ENCODE measurements around the gene MTMR2.

The MTMR2 gene

DNA sequence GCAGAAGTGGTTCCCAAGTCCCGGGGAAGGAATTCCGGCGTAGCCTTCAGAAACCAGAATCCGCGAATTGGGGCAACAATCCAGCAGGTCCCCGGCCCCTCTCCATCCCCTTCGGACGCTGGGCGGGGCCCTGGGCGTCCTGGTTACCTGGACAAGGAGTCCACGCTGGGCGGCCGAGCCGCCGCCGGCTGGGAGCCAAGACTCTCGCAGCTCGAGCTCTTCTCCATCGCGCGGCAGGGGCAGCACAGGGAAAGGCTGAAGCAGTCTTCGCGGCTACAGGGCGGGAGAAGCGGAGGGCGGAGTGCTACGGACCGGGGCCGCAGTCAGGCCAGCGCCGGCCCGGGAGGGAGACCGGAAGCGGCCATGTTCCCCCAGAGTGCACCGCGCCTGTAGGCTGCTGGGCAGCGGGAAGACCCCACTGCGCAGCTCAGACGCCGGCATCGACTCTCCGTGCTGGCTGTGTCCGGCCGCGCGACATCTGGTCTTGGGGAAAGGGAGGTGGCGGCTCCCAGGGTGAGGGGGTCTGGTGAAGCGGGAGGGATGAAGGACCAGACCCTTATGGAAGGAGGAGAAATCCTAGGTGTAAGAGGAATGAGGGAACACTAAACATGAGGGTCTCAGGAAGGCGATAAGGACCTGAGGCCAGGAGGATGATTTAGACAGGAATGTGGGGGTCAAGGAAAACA is at the start of gene MTMR2:
Gene MTMR2, minus strand, starts transcription at position 380 of the 686 bp plus-strand sequence. Its CDS starts 153 bp downstream, at position 227.
- FAIRE-seq (no peak), DNase-seq (ENCODE audit: insufficient read length, low spot score) (peak; percentile 43)
- peak; percentile 88 for TF ChIP-seq POLR2A (IDR thresholded peaks at IDR 0.05; ENCODE audit: low read depth, low read length)

DNA sequence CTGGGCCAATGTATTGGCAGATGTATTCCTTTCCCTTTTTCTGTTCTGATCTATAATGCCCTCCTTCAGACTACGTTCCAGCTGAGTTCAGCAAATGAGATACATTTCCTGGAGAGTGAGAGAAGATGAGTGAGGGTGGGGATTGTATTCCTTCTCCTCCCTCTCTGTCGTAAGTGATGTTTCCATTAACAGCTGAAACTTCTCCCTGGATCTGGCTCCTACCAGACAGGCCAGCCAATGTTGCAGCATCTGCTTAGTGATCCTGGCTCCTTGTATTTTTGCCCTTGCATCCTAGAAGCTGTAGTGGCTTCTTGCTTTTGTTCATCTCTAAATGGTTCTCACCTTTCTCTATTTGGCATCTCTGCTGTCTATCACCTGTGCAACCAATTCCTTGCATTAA is 48.2 kb upstream of the MTMR2 start:
- no peak for FAIRE-seq
- TF ChIP-seq POLR2A (IDR thresholded peaks at IDR 0.05; ENCODE audit: low read depth, low read length) = no peak

DNA sequence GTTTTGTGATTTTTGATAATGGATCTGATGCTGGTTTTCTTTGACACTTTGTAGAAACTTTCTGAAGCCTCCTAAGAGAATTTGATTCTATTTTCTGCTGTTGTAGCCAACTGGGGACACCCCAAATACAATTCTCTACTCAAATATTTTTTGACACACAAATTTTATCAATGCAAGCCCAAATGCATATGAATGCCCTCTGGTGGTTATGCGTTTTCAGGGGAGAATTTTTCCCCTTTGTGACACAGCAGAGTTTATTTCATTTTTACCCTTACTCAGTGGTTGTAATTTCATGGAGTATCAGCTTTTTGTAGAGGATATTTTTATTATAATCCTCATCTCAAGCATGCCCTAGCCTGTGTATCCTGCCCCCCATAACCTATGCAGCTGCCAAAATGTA is 44.7 kb upstream of the MTMR2 start:
- FAIRE-seq = no peak
- no peak for TF ChIP-seq POLR2A (IDR thresholded peaks at IDR 0.05; ENCODE audit: low read depth, low read length)
- DNase-seq (ENCODE audit: insufficient read length, low spot score) = no peak

More for the DNA sequence above, 48.2 kb upstream of the MTMR2 start:
- no peak for DNase-seq (ENCODE audit: insufficient read length, low spot score)

DNA sequence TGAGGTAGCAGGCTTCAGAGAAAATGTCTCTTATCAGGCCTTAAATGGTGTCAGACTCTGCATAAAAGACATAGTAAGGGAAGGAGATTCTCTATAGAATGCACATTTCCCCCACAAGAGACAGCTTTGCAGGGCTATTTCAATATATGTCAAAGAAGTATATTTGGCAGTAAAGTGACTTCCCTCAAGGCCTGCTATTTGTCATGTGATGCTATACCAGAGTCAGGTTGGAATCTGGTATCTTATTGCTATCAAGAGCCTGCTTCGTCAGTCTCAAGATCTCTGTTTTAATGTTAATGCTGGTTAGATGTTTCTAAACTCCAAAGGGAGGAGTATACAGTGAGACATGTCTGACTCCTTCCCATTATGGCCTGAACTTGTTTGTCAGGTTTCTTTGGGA is 40.4 kb upstream of the MTMR2 start:
- TF ChIP-seq POLR2A (IDR thresholded peaks at IDR 0.05; ENCODE audit: low read depth, low read length) = no peak
- DNase-seq (ENCODE audit: insufficient read length, low spot score) = no peak
- FAIRE-seq = no peak

DNA sequence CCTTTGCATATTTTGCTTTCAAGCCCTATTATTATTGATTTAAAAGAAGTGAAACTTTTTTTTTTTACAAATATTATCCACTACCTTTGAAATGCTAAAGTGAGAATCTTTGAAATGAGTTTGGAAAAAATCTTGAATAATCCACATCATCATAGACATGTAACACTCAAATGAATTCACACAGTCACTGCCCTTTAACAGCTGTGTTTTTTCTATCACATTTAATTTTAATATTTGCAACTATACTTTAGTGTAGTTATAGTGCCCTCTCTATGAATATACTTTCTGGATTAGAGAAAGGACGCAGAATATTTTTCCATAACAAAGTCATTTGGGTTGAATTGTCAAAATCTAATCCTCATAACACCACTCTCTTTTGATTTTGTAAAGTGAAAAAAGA is 37.9 kb upstream of the MTMR2 start:
- FAIRE-seq = no peak
- DNase-seq (ENCODE audit: insufficient read length, low spot score) = no peak
- no peak for TF ChIP-seq POLR2A (IDR thresholded peaks at IDR 0.05; ENCODE audit: low read depth, low read length)

DNA sequence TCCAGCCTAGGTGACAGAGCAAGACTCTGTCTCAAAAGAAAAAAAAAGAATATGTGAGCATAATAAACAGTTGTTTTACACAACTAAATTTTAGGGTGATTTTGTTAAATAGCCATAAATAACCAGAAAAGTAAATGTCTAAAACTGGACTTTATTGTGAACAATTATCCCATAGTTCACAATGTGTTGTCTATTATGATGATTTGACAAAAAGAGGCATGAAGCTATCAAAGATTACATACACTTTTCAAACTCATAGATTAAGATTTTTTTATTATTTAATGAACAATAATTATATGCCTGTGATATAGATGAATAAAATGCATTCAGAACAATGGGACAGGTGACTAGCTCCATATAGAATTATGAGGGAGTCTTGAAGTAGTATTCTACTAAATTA is 27.0 kb upstream of the MTMR2 start:
- DNase-seq (ENCODE audit: insufficient read length, low spot score) = no peak
- no peak for TF ChIP-seq POLR2A (IDR thresholded peaks at IDR 0.05; ENCODE audit: low read depth, low read length)
- FAIRE-seq = no peak

DNA sequence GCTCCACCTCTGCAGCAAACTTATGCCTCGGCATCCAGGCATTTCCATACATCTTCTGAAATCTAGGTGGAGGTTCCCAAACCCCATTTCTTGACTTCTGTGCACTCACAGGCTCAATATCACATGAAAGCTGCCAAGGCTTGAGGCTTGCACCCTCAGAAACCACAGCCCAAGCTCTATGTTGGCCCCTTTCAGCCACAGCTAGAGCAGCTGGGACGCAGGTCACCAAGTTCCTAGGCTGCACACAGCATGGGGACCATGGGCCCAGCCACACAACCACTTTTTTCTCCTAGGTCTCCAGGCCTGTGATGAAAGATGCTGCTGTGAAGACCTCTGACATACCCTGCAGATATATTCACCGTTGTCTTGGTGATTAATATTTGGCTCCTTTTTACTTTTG is 24.7 kb upstream of the MTMR2 start:
- no peak for TF ChIP-seq POLR2A (IDR thresholded peaks at IDR 0.05; ENCODE audit: low read depth, low read length)
- FAIRE-seq (no peak), DNase-seq (ENCODE audit: insufficient read length, low spot score) (no peak)

DNA sequence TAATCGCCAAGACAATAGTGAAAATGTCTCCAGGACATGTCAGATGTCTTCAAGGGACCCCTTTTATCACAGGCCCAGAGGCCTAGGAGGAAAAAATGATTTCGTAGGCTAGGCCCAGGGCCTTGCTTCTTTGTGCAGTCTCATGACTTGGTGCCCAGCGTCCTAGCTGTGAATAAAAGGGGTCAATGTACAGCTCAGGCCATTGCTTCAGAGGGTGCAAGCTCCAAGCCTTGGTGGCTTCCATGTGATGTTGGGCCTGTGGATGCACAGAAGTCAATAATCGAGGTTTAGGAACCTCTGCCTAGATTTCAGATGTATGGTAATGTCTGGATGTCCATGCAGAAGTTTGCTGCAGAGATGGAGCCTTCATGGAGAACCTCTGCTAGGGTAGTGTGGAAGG is 20.7 kb upstream of the MTMR2 start:
- TF ChIP-seq POLR2A (IDR thresholded peaks at IDR 0.05; ENCODE audit: low read depth, low read length) = no peak
- no peak for DNase-seq (ENCODE audit: insufficient read length, low spot score)
- FAIRE-seq = no peak

DNA sequence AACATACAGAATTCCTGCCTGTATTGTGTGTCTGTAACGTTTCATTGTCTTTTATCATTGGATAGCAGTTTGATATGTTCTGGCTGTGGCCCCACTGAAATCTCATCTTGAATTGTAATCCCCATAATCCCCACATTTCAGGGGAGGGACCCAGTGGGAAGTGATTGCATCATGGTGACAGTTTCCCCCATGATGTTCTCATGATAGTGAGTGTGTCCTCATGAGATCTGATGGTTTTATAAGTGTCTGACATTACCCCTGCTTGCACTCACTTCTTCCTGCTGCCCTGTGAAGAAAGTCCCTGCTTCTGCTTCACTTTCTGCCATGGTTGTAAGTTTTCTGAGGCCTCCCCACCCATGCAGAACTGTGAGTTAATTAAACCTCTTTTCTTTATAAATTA is 19.6 kb upstream of the MTMR2 start:
- DNase-seq (ENCODE audit: insufficient read length, low spot score) (no peak), FAIRE-seq (no peak)
- TF ChIP-seq POLR2A (IDR thresholded peaks at IDR 0.05; ENCODE audit: low read depth, low read length) = no peak

DNA sequence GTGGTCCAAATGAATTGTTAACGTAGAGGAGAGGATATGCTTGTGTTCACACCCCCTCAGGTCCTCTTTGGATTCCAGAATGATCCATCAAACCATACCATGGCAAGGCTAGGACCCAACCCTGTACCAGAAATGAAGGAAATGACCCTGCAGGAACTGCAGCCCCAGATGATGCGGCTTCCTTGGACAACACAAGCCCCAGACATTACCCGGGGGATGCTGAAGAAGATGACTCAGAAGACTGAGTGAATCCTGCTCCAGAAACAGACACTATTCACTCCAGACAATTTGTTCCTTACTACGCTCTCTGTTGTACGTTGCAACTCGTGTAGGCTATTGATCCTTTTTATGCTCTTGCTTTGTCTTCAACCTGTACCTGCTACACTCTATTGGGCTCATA is 15.2 kb upstream of the MTMR2 start:
- FAIRE-seq (no peak), DNase-seq (ENCODE audit: insufficient read length, low spot score) (no peak)
- no peak for TF ChIP-seq POLR2A (IDR thresholded peaks at IDR 0.05; ENCODE audit: low read depth, low read length)

DNA sequence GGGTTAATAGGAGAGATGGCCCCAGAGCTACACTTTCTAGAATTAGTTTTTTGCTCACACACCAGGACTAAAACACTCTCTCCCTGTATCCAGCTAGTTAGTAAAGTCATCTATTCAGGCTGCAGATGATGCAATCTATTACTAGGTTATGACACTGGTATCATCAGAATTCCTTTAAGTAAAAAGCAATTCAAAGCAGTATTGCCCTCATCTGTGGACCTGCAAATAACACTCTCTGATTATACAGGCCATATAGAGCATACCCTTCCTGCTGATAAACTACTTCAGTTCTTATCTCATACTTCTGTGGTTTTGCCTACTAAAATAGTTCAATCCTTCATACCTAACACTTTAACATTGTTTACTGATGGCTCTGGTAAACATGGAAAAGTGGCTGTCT is 13.5 kb upstream of the MTMR2 start:
- no peak for TF ChIP-seq POLR2A (IDR thresholded peaks at IDR 0.05; ENCODE audit: low read depth, low read length)
- no peak for FAIRE-seq
- no peak for DNase-seq (ENCODE audit: insufficient read length, low spot score)

DNA sequence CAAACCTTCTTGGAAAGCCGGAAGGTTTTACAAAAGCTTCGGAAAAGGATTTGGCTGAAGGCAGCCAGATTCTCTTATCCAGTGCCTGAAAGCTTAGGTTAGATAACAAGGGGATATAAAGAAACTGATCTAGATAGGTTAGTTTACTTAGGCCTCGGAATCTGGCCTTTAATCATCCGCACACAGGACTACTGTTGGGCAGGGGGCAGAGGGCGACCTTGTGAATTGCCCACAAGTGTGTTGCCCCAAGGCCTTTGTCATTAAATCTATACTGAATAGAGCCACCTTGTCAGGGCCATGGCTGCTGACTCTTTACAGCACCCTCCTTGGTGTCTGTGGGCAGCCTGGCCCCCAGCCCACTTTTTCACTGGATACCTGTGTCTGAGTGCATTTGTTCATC is 9.7 kb upstream of the MTMR2 start:
- FAIRE-seq = no peak
- DNase-seq (ENCODE audit: insufficient read length, low spot score) = no peak

DNA sequence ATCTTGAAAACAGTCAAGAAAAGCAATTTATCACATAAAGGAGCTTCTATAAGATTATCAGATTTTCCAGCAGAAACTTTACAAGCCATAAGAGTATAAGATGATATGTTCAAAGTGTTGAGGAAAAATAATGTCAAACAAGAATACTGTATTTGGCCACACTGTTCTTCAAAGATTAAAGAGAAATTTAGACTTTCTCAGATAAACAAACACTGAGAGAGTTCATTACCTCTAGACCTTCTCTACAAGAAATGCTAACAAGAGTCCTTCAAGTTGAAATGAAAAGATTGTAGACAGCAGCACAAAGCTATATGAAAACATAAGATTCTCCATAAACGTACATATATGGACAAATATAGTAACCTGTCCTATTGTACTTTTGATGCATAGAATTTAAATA is 8.0 kb upstream of the MTMR2 start:
- TF ChIP-seq POLR2A (IDR thresholded peaks at IDR 0.05; ENCODE audit: low read depth, low read length) = no peak

More for the DNA sequence above, 9.7 kb upstream of the MTMR2 start:
- TF ChIP-seq POLR2A (IDR thresholded peaks at IDR 0.05; ENCODE audit: low read depth, low read length) = no peak

DNA sequence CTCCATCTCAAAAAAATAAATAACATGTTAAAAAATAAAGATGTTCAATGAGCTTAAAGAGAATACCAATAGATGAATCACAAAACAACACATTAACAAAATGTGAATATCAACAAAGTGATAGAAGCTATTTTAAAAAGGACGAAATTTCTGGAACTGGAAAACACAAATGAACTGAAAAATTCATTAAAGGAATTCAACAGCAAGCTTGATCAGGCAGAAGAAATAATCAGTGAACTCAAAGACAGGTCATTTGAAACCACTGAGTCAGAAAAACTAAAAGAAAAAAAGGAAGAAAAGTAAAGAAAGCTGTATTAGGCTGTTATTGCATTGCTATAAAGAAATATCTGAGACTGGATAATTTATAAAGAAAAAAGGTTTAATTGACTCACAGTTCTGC is 7.0 kb upstream of the MTMR2 start:
- no peak for DNase-seq (ENCODE audit: insufficient read length, low spot score)
- TF ChIP-seq POLR2A (IDR thresholded peaks at IDR 0.05; ENCODE audit: low read depth, low read length) = no peak

More for the DNA sequence above, 8.0 kb upstream of the MTMR2 start:
- FAIRE-seq (no peak), DNase-seq (ENCODE audit: insufficient read length, low spot score) (no peak)

DNA sequence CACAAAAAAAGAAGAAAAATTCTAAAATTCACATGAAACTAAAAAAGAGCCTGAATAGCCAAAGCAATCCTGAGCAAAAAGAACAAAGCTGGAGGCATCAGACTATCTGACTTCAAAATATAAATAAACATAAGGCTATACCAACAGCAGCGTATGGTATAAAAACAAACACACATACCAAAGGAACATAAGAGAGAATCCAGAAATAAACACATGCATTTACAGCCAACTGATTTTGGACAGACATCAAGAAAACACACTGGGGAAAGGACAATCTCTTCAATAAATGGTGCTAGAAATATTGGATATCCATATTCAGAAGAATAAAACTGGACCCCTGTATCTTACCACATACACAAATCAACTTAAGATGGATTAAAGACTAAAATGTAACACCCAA is 2.8 kb upstream of the MTMR2 start:
- DNase-seq (ENCODE audit: insufficient read length, low spot score) = no peak
- no peak for FAIRE-seq
- no peak for TF ChIP-seq POLR2A (IDR thresholded peaks at IDR 0.05; ENCODE audit: low read depth, low read length)

More for the DNA sequence above, 7.0 kb upstream of the MTMR2 start:
- no peak for FAIRE-seq

DNA sequence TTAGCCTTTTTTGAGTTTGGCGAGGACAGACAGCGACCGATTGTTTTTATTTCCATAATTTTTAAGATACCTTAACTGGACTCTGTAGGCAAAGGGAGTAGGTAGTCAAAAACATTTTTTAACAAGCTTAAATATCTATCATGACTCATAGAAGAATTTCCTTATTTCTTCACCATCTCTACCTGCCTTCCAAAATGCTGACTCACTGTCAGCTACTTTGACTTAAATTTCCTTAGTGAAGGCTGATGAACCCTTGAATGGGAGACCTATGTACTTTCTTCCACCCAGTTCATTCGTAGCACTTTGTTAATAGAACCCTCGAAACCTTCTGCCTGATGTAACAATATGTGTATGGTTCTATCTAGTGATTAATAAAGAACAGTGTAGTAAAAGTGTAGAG is 1.1 kb upstream of the MTMR2 start:
- FAIRE-seq = peak; percentile 52
- no peak for DNase-seq (ENCODE audit: insufficient read length, low spot score)
- no peak for TF ChIP-seq POLR2A (IDR thresholded peaks at IDR 0.05; ENCODE audit: low read depth, low read length)

Data from H54 (cell line).